Stimulated activated naive CD8-positive, alpha-beta T cell treated with anti-CD3 and anti-CD28 coated beads, Interleukin-15, Interleukin-2, amounts not matched to agents 100 ng/mL and 50 ng/mL, for 24 hours (primary cell): ENCODE measurements around the gene IL32.

ENCODE experiments used
- H3K27ac Mint-ChIP-seq: one replicate; pipeline ENCODE4 v1.8.0; 2021; ENCODE audit warnings: mild to moderate bottlenecking, mixed read lengths
- H3K27me3 Mint-ChIP-seq: one replicate; pipeline ENCODE4 v1.8.0; 2021; ENCODE audit warnings: mixed read lengths
- H3K36me3 Mint-ChIP-seq: one replicate; pipeline ENCODE4 v1.8.0; 2021; ENCODE audit warnings: low read depth, mixed read lengths
- H3K4me1 Mint-ChIP-seq: one replicate; pipeline ENCODE4 v1.8.0; 2021; ENCODE audit warnings: low read depth, mixed read lengths
- H3K4me3 Mint-ChIP-seq: one replicate; pipeline ENCODE4 v1.8.0; 2021; ENCODE audit warnings: mild to moderate bottlenecking, mixed read lengths
- H3K9me3 Mint-ChIP-seq: one replicate; pipeline ENCODE4 v1.8.0; 2021; ENCODE audit warnings: mixed read lengths

The IL32 gene

GRCh38 chr16:3118846-3119245, 53.4 kb downstream of the IL32 start:
- Mint-ChIP-seq H3K4me3 (no peak overlapping the region), H3K36me3 (no peaks in the 10 kb centered on the region), H3K27ac (no peak overlapping the region), H3K4me1 (peaks cover 9% of the 10 kb centered on the region), H3K9me3 (no peaks in the 10 kb centered on the region), H3K27me3 (no peaks in the 10 kb centered on the region)
